Neural progenitor cell (in vitro differentiated cells): Measurements from ENCODE around the gene NBEAL1.
"Not testable (repeated sequence)": the region's sequence is repeated elsewhere in the genome, so short reads cannot be mapped to it uniquely, and the experiment has no call there.

Experiments
- EZH2 ChIP-seq: fragments of 200-600 bp; sonication (generic); IDR thresholded peaks from 2 replicates; pipeline ENCODE4 v1.6.1; 2017; ENCODE audit warnings: antibody characterized with exemption, mild to moderate bottlenecking, moderate library complexity
- TF ChIP-seq, protein P1 (sequence below): fragments of 200-600 bp; sonication (generic); IDR thresholded peaks from 2 replicates; pipeline ENCODE4 v1.5.1; 2017; ENCODE audit warnings: antibody characterized with exemption, mild to moderate bottlenecking

- TF ChIP-seq, protein P1, sequence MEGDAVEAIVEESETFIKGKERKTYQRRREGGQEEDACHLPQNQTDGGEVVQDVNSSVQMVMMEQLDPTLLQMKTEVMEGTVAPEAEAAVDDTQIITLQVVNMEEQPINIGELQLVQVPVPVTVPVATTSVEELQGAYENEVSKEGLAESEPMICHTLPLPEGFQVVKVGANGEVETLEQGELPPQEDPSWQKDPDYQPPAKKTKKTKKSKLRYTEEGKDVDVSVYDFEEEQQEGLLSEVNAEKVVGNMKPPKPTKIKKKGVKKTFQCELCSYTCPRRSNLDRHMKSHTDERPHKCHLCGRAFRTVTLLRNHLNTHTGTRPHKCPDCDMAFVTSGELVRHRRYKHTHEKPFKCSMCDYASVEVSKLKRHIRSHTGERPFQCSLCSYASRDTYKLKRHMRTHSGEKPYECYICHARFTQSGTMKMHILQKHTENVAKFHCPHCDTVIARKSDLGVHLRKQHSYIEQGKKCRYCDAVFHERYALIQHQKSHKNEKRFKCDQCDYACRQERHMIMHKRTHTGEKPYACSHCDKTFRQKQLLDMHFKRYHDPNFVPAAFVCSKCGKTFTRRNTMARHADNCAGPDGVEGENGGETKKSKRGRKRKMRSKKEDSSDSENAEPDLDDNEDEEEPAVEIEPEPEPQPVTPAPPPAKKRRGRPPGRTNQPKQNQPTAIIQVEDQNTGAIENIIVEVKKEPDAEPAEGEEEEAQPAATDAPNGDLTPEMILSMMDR = not testable (repeated sequence)
- TF ChIP-seq EZH2 = not testable (repeated sequence)
Observed at GRCh38 chr2:203086381-203086780, 71.7 kb downstream of the NBEAL1 start.
